Activated CD8-positive, alpha-beta memory T cell treated with anti-CD3 and anti-CD28 coated beads for 36 hours (primary cell): ENCODE measurements around the gene ARHGAP10. TPM values are rescaled to one million over a fixed set of nuclear protein-coding genes. Genes with fewer than 3 reads are reported as not detected.
"Not testable (repeated sequence)": the region's sequence is repeated elsewhere in the genome, so short reads cannot be mapped to it uniquely, and the experiment has no call there.

ENCODE experiments used
- CTCF ChIA-PET: fragments of 350-600 bp; sonication (Branson Sonifier 250); formaldehyde crosslinking; loops from one replicate; lab custom pipeline; 2021; ENCODE audit warnings: antibody characterized with exemption; lab: Charles Lee
- POLR2A ChIA-PET: fragments of 350-600 bp; sonication (Branson Sonifier 250); formaldehyde crosslinking; loops from one replicate; lab custom pipeline; 2021; ENCODE audit warnings: antibody characterized with exemption; lab: Charles Lee
- total RNA-seq, 2 experiments: library from RNA; stranded (reverse); gene quantifications; one replicate each; pipeline ENCODE4 v1.2.3, GENCODE V29; 2021

ARHGAP10 gene
- total RNA-seq, 2 experiments from 2014 or later, result 8.7 to 9.5 TPM

DNA sequence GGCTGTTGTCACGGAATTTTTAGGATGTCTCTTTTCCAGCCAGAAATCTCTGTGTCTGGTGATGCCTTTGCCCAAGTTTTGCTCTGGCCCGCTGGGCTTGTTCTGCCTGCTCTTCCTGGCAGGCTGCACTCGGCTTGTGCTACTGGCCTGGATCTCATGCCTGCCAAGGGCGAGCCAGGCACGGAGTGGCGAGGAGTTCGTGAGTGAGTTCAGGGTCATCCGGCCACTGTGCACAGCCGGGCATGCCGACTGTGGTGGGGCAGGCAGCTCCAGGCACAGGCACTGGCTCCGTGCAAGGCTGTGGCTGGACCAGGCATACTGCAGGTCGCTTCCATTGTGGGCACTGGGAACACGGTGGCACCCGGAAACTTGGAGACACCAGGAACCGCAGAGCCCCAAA, 129.1 kb downstream of the ARHGAP10 start:
- POLR2A ChIA-PET, result no interaction called here
- CTCF ChIA-PET, result no interaction called here

DNA sequence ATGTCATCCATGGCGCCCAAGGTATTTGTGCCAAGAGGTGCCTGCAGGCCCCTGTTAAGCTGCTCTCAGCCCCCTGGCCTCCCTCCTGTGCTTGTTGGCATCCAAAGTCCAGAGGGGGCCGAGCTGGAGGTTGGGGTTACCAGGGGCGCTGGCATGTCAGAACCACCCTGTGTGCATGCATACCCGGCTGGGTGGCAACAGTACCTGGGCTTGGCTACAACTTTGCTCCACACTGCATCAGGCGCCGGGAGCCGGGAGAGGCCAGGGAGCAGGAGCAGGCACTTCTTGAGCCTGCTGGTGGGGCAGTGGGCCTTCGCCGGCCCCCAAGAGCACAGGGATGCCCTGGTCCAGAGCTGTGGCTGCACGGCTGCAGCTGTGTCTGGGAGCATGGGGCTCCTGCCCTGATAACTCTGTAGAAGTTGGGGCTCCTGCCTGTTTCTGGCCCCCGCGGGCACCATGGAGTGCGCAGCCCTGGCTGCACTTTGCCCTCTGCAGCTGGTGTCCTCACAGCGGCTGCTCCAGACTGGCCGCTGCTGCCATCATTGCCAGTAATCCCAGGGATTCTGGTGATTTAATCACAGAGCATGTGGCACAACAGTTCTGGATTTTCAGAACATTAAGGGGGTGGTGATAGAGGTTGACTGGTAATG, 130.3 kb downstream of the ARHGAP10 start:
- ChIA-PET CTCF (interaction anchor here (1.2 kb wide), 1 partner anchor 153 kb away, joined by 3 read pairs; no protein-coding TSS in a partner anchor), POLR2A (no interaction called here)

DNA sequence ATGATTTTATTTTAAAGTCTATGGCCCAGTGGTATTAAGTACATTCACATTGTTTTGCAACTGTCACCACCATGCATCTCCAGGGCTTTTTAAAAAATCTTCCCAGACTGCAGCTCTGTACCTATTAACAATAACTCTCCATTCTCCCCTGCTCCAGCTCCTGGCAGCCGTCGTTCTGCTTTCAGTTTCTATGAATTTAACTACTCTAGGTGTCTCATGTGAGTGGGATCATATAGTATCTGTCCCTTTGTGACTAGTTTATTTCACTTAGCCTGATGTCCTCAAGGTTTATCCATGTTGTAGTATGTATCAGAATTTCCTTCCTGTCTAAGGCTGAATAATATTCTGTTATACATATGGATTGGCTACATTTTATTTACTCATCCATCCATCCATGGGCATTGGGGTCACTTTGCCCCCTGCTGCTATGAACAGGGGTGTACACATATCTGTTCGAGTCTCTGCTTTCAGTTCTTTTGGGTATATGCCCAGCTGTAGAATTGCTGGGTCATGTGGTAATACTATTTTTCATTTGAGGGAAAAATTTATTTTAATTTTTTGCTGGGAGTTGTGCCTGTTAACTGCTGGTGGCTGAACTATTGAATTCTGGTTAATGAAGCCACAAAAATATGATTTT, 131.3 kb downstream of the ARHGAP10 start:
- ChIA-PET CTCF (interaction anchor here (0.6 to 1.3 kb wide), 2 partner anchors 158 to 442 kb away, joined by 3 read pairs; no protein-coding TSS in a partner anchor), POLR2A (no interaction called here)

DNA sequence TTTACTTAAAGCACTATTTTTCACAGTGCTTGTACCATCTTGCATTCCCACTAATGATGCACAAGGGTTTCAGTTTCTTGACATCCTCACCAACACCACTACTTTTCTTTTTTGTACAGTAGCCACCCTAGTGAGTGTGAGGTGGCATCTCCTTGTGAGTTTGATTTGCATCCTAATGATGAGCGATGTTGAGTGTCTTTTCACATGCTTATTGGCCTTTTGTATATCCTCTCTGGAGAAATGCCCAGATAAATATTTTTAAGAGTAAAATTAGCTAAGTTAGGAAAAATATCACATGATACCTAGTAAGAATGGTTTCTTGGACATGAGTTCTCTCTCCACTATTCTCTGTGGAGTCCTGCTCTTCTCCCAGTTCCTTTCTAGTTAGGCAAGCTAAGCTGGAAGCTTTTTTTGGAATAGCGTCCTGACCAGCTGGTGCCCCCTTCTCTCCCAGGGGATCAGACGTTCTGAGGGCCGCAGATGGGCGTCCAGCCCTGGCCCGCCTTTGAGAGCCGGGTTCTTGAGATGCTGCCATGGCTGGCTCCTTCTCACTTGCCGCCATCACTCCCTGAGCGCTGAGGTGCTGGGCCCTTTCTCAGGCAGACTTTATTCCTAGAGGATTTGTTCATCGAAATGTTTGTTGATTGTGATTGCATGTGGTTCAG, 132.1 kb downstream of the ARHGAP10 start:
- POLR2A ChIA-PET, result no interaction called here

GRCh38 chr4:147864607-147865006, 132.7 kb downstream of the ARHGAP10 start:
- CTCF ChIA-PET, result interaction anchor here (0.8 to 4.8 kb wide), 3 partner anchors 17 to 155 kb away, joined by 3 to 40 read pairs (median 22); no protein-coding TSS in a partner anchor
- POLR2A ChIA-PET, result no interaction called here

More for the DNA sequence above, 132.1 kb downstream of the ARHGAP10 start:
- CTCF ChIA-PET, result interaction anchor here (0.6 to 4.8 kb wide), 3 partner anchors 155 to 442 kb away, joined by 3 to 40 read pairs (median 3); no protein-coding TSS in a partner anchor

DNA sequence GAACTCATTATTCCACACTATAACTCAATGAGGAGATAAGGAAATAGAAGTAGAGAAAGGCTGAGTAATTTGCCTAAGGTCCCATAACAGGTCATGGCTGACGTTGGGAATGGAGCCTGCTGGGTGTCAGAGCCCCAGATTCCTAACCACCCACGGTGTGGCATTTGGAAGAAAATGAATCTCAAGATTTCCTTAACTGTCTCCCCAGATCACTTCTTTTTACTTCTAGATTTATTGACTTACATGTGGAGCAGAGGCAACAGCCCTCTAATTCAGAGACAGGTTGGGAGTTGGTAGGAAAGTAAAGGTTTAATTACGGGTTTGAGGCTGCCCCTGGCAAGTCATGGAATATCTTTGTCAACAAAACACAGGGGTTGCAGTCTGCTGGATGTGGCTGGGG, 134.0 kb downstream of the ARHGAP10 start:
- CTCF ChIA-PET, result interaction anchor here (0.7 to 4.8 kb wide), 12 partner anchors 11 to 223 kb away, joined by 3 to 40 read pairs (median 8); partner anchors contain the start of genes ARHGAP10 and PRMT9
- POLR2A ChIA-PET, result no interaction called here

GRCh38 chr4:147866532-147867271, 134.8 kb downstream of the ARHGAP10 start:
- ChIA-PET POLR2A (interaction anchor here (1.0 kb wide), 1 partner anchor 182 kb away, joined by 3 read pairs; the partner anchor contains the start of gene PRMT9), CTCF (interaction anchor here (0.6 to 4.8 kb wide), 46 partner anchors 8 to 351 kb away, joined by 3 to 40 read pairs (median 4); partner anchors contain the start of genes ARHGAP10, PRMT9 and TMEM184C)

DNA sequence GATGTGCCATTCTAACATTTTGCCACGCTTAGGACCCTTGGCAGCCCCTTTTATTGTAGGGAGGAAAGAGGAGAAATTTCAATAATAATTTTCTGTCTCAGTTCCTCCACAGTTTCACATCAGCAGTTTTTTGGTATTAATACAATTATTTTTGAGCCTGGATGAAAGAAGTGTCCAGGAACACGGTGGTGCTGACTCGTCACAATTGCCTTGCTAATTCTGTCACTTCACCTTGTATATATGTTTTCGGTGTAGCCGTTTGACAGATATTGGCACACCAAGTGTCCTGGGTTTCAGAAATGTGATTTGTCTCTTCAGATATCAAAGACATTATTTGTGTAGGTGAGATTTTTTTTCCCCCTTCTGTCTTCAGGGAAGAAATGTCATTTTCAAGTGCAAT, 142.2 kb downstream of the ARHGAP10 start:
- POLR2A ChIA-PET, result no interaction called here
- CTCF ChIA-PET, result no interaction called here

DNA sequence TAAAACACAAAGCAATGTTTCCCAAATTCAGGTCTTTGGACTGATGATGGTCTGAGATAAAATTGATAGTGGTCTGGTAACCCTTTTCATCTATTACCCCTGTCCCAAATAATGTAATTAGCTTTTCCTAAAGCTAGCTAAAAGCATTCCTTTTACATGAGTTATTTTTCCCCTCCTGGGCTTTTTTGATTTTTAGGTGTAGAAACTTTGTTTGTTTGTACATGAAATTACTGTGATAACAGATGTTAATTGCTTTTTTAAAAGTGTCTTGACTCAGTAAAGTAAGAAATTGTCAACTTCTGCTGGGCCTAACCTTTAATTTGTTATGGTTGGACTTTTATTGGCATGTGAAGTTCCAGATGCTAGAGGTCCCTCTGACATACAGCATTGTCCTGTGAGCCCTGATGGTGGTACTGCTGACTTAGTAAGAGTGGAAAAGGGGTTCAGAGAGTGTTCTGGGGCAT, 145.5 kb downstream of the ARHGAP10 start:
- ChIA-PET CTCF (interaction anchor here (1.5 kb wide), 1 partner anchor 11 kb away, joined by 3 read pairs; no protein-coding TSS in a partner anchor), POLR2A (no interaction called here)

GRCh38 chr4:147879676-147880075, 147.8 kb downstream of the ARHGAP10 start:
- ChIA-PET CTCF (no interaction called here), POLR2A (no interaction called here)

- ChIA-PET POLR2A (no interaction called here), CTCF (interaction anchor here (0.7 kb wide), 1 partner anchor 234 kb away, joined by 3 read pairs; no protein-coding TSS in a partner anchor)
Measured at GRCh38 chr4:147880511-147880910, 148.6 kb downstream of the ARHGAP10 start.

DNA sequence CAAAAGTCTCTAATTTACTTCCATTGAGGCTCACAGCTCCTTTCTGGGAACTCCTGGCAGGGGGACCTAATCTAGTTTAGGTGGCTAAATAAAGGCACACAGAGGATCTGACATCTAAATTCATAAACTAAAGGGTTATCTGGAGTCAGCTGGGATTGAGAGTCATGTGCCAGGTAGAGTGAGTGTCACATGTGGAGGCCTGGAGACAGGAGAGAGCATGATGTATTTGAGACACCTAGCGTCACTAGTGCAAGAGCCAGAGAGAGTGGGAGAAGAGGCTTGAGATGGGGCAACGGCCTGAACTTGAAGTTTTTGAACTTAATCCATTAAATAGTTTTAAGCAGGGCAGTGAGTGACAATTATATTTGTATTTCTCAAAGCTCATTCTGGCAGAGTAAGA, 152.6 kb downstream of the ARHGAP10 start:
- ChIA-PET POLR2A (interaction anchor here (0.6 kb wide), 1 partner anchor 196 kb away, joined by 3 read pairs; no protein-coding TSS in a partner anchor), CTCF (interaction anchor here (0.9 to 1.7 kb wide), 2 partner anchors 18 to 176 kb away, joined by 3 to 4 read pairs; no protein-coding TSS in a partner anchor)

GRCh38 chr4:147885216-147885615, 153.3 kb downstream of the ARHGAP10 start:
- CTCF ChIA-PET, result interaction anchor here (1.7 kb wide), 1 partner anchor 19 kb away, joined by 4 read pairs; no protein-coding TSS in a partner anchor
- POLR2A ChIA-PET, result not testable (repeated sequence)

- ChIA-PET CTCF (no interaction called here), POLR2A (no interaction called here)
Measured at GRCh38 chr4:147891476-147892115, 159.7 kb downstream of the ARHGAP10 start.

DNA sequence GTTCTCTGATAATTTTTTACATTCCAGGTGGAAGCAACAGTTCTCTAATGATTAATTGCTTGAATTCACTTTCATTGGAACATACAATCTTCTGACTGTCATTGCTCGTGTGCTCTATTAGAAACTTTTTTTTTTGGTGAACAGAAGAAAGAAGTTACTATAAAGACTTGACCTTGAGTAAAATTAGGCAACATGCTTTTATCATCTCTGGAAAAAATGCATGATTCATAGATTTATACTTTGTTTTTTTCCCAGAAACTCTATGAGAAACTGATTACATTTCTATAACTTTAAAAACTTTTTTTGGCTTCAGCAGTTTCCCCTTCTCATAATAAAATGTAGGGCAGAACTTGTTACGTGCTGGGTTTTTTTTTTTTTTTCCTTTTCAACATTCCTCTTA, 167.6 kb downstream of the ARHGAP10 start:
- ChIA-PET POLR2A (no interaction called here), CTCF (no interaction called here)

DNA sequence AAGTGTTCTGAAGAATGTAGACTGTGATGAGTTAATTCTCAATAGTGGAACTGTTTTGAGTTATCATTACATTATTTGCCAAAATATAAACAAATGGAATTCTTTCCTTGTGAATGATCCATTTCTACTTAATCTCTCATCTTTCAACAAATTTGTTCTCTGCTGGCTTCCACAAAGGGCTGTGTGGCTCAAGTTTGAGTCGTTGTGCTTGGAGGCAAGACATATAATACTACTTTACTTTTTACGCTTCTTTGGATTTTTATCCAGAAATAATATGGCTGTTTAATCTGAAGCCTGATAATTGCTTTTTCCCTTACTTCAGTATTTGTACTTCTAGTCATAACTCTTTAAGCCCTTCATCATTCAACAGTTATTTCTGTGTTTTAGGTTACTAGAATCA, 169.5 kb downstream of the ARHGAP10 start:
- ChIA-PET POLR2A (no interaction called here), CTCF (no interaction called here)

GRCh38 chr4:147901916-147902315, 170.0 kb downstream of the ARHGAP10 start:
- ChIA-PET POLR2A (no interaction called here), CTCF (no interaction called here)

GRCh38 chr4:147909225-147909624, 177.3 kb downstream of the ARHGAP10 start:
- ChIA-PET CTCF (no interaction called here), POLR2A (no interaction called here)
